Peyer's patch (tissue), 4 donors: Measurements from ENCODE around the gene C1GALT1. TPM values are rescaled to one million over a fixed set of nuclear protein-coding genes. Genes with fewer than 3 reads are reported as not detected.

ENCODE experiments used
- DNase-seq, 3 donors: peaks; one replicate each; pipeline ENCODE4 v3.0.0-alpha.2; 2017 to 2019
- H3K27ac ChIP-seq, 4 donors: fragments of 200-600 bp; sonication (generic); one replicate each; pipeline ENCODE4 v1.5.1; 2016 to 2019
- H3K27me3 ChIP-seq, 2 donors: fragments of 200-600 bp; sonication (generic); one replicate each; pipeline ENCODE4 v1.5.1; 2019
- H3K36me3 ChIP-seq, 3 donors: fragments of 200-600 bp; sonication (generic); one replicate each; pipeline ENCODE4 v1.5.1; 2016 to 2019
- H3K4me1 ChIP-seq, 4 donors: fragments of 200-600 bp; sonication (generic); one replicate each; pipeline ENCODE4 v1.5.1; 2016 to 2019
- H3K4me3 ChIP-seq, 4 donors: fragments of 200-600 bp; sonication (generic); 1 replicate in 3 of 4; 2 replicates in 1 of 4; pipeline ENCODE4 v1.5.1; 2016 to 2019; ENCODE audit warnings: mild to moderate bottlenecking in 1 of 4
- H3K9me3 ChIP-seq, 4 donors: fragments of 200-600 bp; sonication (generic); one replicate each; pipeline ENCODE4 v1.5.1; 2016 to 2019; ENCODE audit warnings: mild to moderate bottlenecking in 1 of 4
- CTCF ChIP-seq, 6 experiments: fragments of 450-650 bp in 4 of 6; fragments of 200-600 bp in 2 of 6; sonication (generic) in 1 of 6; IDR thresholded peaks; one replicate each; pipeline ENCODE4 v1.5.1; 2017 to 2019; ENCODE audit warnings: antibody characterized with exemption in 6 of 6, mild to moderate bottlenecking in 3 of 6, moderate library complexity in 1 of 6
- POLR2A ChIP-seq, 2 donors: fragments of 450-650 bp; IDR thresholded peaks; one replicate each; pipeline ENCODE4 v1.5.1; 2017; ENCODE audit warnings: antibody characterized with exemption in 2 of 2, mild to moderate bottlenecking in 2 of 2, moderate library complexity in 2 of 2
- total RNA-seq, 4 donors: library from RNA; depleted of rRNA; stranded (reverse); fragments of >200 nt; gene quantifications; one replicate each; pipeline ENCODE4 v1.1.0, GENCODE V29; 2016

C1GALT1 gene
- total RNA-seq, 4 donors from 2014 or later = 23.1 to 63.3 (median 34.8) TPM

DNA sequence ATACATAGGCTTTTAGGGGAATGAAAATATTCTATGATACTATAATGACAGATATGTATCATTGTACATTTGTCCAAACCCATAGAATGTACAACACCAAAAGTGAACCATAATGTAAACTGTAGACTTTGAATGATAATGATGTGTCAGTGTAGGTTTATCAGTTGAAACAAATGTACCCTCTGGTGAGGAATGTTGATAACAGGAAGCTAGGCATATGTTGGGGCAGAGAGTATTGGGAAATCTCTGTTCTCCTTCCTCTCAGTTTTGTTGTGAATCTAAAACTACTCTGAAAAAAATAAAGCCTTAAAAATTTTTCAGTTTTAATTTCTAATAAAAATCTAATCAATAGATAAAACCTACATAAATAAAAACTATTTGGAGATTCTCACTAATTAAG, 36.9 kb downstream of the C1GALT1 start:
- DNase-seq = no peak
- TF ChIP-seq CTCF (IDR thresholded peaks at IDR 0.05) (no peak), POLR2A (IDR thresholded peaks at IDR 0.05) (no peak)
- Histone ChIP-seq H3K36me3 (peaks cover 0 to 19% (median 0%) of the 10 kb centered on the region in 3 donors), H3K4me3 (no peak overlapping the region), H3K9me3 (no peaks in the 10 kb centered on the region), H3K4me1 (no peaks in the 10 kb centered on the region), H3K27me3 (no peaks in the 10 kb centered on the region), H3K27ac (no peak overlapping the region)

DNA sequence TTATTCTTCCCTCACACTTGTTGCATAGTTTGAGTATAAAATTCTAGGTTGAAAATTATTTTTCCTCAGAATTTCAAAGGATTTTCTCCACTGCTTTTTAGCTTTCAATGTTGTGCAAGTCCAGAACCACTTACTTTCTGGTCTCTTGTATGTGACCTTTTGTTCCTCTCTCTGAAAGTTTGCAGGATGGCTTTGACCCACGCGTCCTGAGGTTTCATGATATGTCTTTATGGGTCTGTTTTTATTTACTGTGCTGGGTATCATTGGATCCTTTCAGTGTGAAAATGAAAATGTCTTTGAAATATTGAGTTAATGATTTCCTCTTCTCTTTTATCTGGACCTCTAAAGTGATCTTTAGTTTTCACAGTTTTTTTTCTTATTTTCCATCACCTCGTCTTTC, 38.5 kb downstream of the C1GALT1 start:
- no peaks in the 10 kb centered on the region for H3K27me3 ChIP-seq
- no peak overlapping the region for H3K27ac ChIP-seq
- TF ChIP-seq POLR2A (IDR thresholded peaks at IDR 0.05) = no peak
- no peak for TF ChIP-seq CTCF (IDR thresholded peaks at IDR 0.05)
- no peak for DNase-seq
- peaks cover 0 to 12% (median 0%) of the 10 kb centered on the region in 3 donors for H3K36me3 ChIP-seq
- no peaks in the 10 kb centered on the region for H3K9me3 ChIP-seq
- no peak overlapping the region for H3K4me3 ChIP-seq
- no peaks in the 10 kb centered on the region for H3K4me1 ChIP-seq

DNA sequence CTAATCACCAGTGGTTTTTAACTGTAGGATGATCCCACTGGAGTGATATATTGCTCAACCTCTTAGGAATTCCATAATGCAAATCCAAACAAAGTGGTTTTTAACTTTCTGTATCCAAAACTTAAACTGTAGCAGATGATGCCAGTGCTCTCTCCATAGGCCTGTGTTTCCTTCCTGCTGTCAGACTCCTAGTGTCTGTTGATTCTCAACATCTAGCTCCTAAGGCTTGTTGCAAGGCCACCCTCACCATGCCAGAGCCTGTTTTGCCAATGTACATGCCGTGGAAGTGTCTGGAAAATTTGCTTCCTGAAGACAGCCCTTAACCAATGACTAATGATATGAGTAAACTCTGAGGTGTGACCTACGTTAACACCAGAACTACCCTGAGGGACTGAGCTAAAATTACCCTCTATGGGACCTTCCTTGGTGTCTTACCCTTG, 39.3 kb downstream of the C1GALT1 start:
- Histone ChIP-seq H3K4me1 (no peaks in the 10 kb centered on the region), H3K36me3 (peaks cover 0 to 6% (median 0%) of the 10 kb centered on the region in 3 donors), H3K4me3 (no peak overlapping the region), H3K27ac (no peak overlapping the region), H3K27me3 (no peaks in the 10 kb centered on the region), H3K9me3 (no peaks in the 10 kb centered on the region)
- DNase-seq = no peak
- TF ChIP-seq CTCF (IDR thresholded peaks at IDR 0.05) = no peak
- TF ChIP-seq POLR2A (IDR thresholded peaks at IDR 0.05) = no peak

DNA sequence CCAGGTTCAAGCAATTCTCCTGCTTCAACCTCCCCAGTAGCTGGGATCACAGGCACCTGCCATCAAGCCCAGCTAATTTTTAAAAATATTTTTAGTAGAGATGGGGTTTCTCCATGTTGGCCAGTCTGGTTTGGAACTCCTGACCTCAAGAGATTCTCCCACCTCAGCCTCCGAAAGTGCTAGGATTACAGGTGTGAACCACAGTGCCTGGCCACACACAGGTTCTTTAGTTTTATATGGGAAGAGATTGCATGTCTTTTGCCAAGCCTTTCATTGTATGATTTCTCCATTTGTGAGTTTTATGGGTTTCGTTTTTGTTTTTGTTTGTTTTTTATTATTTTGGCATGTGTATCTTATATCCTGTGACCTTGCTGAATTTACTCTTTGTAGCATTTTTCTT, 40.9 kb downstream of the C1GALT1 start:
- no peaks in the 10 kb centered on the region for H3K36me3 ChIP-seq
- H3K27ac ChIP-seq = no peak overlapping the region
- no peak for TF ChIP-seq POLR2A (IDR thresholded peaks at IDR 0.05)
- TF ChIP-seq CTCF (IDR thresholded peaks at IDR 0.05) = no peak
- no peaks in the 10 kb centered on the region for H3K4me1 ChIP-seq
- H3K9me3 ChIP-seq = no peaks in the 10 kb centered on the region
- no peak overlapping the region for H3K4me3 ChIP-seq
- no peak for DNase-seq
- no peaks in the 10 kb centered on the region for H3K27me3 ChIP-seq

GRCh38 chr7:7226407-7226806, 44.1 kb downstream of the C1GALT1 start:
- Histone ChIP-seq H3K4me1 (no peaks in the 10 kb centered on the region), H3K27ac (no peak overlapping the region), H3K4me3 (no peak overlapping the region), H3K27me3 (no peaks in the 10 kb centered on the region), H3K9me3 (no peaks in the 10 kb centered on the region), H3K36me3 (no peaks in the 10 kb centered on the region)
- no peak for DNase-seq
- no peak for TF ChIP-seq CTCF (IDR thresholded peaks at IDR 0.05)
- no peak for TF ChIP-seq POLR2A (IDR thresholded peaks at IDR 0.05)

- no peaks in the 10 kb centered on the region for H3K36me3 ChIP-seq
- H3K4me1 ChIP-seq = no peaks in the 10 kb centered on the region
These were observed 46.1 kb downstream of the C1GALT1 start for GRCh38 chr7:7228472-7228871.

More at GRCh38 chr7:7228472-7228871, 46.1 kb downstream of the C1GALT1 start:
- no peak for DNase-seq
- Histone ChIP-seq H3K27me3 (no peaks in the 10 kb centered on the region), H3K27ac (no peak overlapping the region), H3K9me3 (no peaks in the 10 kb centered on the region), H3K4me3 (no peak overlapping the region)
- TF ChIP-seq CTCF (IDR thresholded peaks at IDR 0.05) (no peak), POLR2A (IDR thresholded peaks at IDR 0.05) (no peak)
